ENCODE results near the gene RFX3.

Gene RFX3

DNA sequence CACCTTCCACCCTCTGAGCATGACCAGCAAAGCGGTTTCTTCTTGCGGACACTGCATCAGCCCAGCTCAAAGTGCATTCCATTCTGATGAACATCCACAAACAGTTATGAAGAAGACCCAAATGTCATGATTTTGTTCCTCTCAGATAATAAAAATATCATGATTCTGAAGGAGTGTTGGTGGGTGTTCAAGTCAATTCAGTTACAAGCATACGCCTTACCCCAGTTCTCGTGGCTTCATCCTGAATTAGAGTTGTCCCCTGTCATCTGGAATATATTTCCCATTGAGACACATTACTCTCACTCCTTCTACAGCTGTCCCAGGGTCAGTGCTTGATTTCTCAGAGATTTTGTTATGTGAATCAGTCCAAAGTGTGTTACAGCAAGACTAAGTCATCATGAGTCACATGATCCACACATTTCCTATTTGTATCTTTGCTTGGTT lies 325.4 kb downstream of the RFX3 start:
- H3K27ac ChIP-seq, result no peak overlapping the region
- TF ChIP-seq, protein P1, sequence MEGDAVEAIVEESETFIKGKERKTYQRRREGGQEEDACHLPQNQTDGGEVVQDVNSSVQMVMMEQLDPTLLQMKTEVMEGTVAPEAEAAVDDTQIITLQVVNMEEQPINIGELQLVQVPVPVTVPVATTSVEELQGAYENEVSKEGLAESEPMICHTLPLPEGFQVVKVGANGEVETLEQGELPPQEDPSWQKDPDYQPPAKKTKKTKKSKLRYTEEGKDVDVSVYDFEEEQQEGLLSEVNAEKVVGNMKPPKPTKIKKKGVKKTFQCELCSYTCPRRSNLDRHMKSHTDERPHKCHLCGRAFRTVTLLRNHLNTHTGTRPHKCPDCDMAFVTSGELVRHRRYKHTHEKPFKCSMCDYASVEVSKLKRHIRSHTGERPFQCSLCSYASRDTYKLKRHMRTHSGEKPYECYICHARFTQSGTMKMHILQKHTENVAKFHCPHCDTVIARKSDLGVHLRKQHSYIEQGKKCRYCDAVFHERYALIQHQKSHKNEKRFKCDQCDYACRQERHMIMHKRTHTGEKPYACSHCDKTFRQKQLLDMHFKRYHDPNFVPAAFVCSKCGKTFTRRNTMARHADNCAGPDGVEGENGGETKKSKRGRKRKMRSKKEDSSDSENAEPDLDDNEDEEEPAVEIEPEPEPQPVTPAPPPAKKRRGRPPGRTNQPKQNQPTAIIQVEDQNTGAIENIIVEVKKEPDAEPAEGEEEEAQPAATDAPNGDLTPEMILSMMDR (conservative IDR thresholded peaks at IDR 0.05), result no peak
- TF ChIP-seq ZFX (IDR thresholded peaks at IDR 0.05), result no peak

DNA sequence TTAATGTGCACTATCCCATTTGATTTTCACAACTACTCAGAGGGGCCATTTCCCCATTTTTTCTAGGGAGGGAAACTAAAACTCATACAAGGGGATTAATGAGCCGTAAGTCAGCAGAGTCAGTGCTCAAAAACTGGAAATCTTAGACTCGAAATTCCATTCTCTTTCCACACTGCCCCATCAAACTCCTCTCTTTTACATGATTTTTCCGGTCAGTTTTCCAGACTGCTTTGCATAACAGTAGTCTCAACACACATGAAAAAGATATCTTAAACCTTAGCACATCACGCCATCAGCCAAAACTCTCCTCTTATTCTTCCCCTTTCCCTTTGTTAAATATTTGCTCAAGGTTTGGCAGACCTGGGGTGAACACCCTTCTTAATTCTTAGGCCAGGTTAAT lies 332.0 kb downstream of the RFX3 start:
- TF ChIP-seq, protein P1 (conservative IDR thresholded peaks at IDR 0.05), result no peak
- TF ChIP-seq ZFX (IDR thresholded peaks at IDR 0.05), result no peak
- no peak overlapping the region for H3K27ac ChIP-seq

DNA sequence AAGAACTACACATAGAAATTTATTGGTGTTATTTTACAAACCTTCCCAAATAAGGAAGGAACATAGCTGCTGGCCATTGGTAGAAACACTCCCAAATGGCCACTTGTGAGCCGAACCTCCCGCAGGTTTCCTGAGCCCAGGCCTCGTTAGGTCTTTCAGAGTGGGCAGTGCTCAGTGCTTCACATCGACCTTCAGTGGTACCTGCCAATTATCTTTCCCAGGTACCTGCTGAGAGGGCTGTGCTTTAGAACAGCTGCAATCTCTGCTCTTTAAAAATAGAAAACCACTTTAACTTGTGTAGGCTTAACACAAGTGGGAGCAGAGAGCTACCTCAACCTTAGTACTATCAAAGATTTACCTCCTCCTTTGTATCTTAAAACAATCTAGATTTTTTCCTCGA lies 334.1 kb downstream of the RFX3 start:
- TF ChIP-seq, protein P1 (conservative IDR thresholded peaks at IDR 0.05), result no peak
- TF ChIP-seq ZFX (IDR thresholded peaks at IDR 0.05), result no peak
- H3K27ac ChIP-seq, result no peak overlapping the region

DNA sequence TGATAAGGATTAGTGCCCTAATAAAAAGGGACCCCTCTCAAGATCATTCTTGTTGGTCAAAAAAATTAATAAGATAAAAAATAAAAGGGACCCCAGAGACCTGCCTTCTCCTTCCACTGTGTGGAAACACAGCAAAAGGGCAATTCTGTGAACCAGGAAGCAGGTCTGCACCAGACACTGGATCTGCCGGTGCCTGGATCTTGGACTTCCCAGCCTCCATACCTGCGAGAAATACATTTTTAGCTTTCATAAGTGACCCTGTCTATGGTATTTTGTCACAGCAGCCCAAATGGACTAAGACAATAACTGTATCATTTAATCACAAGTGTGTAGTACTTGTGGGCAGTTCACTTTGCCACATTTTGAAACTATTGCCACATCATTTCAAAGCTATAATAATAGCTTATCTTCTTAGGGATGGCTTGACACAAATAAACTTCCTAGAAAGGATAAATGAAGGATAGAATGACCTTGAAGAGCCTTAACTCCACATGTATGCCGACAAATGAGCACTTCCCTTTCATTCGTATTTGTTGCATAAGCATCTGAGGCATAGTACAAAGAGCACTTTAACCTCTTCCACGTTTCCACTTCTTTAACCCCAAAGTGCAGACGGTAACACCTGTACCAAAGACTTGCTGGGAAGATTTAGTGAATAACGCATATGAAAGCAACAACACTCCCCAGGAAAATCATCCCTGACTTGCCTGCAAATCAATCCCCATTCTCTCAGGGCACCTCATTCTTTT lies 336.5 kb downstream of the RFX3 start:
- no peak overlapping the region for H3K27ac ChIP-seq
- TF ChIP-seq ZFX (IDR thresholded peaks at IDR 0.05), result no peak
- TF ChIP-seq, protein P1 (conservative IDR thresholded peaks at IDR 0.05), result no peak

DNA sequence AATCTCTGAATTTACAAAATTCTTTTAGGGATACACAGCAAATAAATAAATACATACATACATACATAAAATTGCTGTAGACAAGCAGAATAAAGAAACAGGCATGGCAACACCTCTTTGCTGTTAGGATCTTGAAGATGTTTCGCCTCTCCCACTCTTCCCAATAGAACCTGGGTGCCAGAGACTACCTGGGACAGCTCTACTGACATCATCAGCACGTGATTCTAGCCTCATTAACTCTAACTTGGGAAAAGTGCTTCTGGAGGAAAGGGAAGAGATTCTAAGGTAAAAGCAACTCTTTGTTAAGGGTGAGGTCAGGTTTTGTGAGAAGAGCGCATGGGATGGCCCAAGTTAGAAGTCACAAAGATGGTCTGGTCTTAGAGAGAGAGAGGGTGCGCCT lies 339.1 kb downstream of the RFX3 start:
- TF ChIP-seq, protein P1 (conservative IDR thresholded peaks at IDR 0.05), result no peak
- no peak for TF ChIP-seq ZFX (IDR thresholded peaks at IDR 0.05)
- H3K27ac ChIP-seq, result no peak overlapping the region

DNA sequence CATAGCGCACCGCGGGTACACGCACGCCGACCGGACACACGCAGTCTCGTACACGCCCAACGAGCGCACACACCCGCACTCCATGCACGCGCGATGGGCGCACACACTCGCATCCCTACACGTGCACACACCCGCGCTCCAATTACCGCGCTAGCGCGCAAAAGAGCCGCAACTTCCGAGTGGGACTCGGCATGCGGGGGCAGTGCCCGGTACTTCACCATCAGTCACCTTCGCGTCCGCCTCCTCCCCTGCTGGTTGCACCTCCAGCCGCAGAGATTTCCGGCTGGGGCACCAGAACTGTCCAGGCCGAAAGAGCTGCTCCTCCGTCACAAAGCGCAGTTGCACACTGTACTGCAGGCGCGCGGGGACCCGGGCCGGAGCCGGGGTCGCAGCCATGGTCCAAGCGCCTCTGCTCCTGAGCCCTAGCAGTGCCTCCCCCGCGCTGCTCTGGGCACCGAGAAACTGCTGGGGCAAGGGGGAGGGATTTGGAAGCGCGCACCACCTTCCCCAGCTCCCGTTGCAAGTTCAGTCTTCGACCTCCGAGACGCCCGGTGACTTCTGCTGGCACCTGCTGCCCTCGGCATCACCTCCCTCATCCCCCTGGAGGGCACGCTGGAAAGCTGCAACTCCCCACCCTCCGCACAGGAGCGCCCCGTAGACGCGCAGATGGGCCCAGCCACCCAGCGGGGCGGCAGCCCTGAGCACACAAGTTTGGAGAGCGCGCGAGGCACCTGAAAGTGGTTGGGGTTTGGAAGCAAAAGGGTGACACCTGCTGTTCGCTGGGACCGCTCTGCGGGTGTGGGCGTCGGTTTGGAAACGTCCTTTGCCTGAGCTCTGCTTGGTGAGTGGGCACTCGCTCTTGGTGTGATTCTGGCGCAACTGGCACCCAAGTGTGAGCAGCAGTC lies 344.5 kb downstream of the RFX3 start:
- no peak for TF ChIP-seq ZFX (IDR thresholded peaks at IDR 0.05)
- TF ChIP-seq, protein P1 (conservative IDR thresholded peaks at IDR 0.05), result peak; percentile 58

DNA sequence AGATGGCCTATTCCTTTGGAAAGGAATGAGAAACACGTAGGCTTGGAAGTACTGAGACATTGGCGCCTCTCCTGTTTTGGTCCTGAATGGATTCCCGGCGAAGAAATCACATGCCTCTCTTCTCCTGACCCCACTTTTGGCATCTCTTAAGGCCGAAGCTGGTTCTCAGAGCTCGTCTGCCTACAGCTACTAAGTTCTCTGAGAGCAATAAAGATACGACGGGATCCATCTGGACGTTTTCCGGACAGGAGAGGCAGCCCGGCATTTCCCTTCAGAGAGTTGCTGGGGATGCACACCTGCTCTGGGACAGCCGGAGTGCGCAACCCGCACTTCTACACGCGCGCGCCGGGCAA lies 345.1 kb downstream of the RFX3 start:
- no peak overlapping the region for H3K27ac ChIP-seq
- TF ChIP-seq, protein P1 (conservative IDR thresholded peaks at IDR 0.05), result no peak
- TF ChIP-seq ZFX (IDR thresholded peaks at IDR 0.05), result no peak

More for the DNA sequence above, 344.5 kb downstream of the RFX3 start:
- no peak overlapping the region for H3K27ac ChIP-seq

All from C4-2B (cell line).